Stimulated activated CD4-positive, alpha-beta T cell treated with anti-CD3 and anti-CD28 coated beads, Interleukin-2, amount 100 ng/mL, for 24 hours (primary cell): Measurements from ENCODE around the gene ABHD12.
"Not testable (repeated sequence)": the region's sequence is repeated elsewhere in the genome, so short reads cannot be mapped to it uniquely, and the experiment has no call there.

Source experiments
- DNase-seq, 2 donors: peaks; one replicate each; pipeline ENCODE4 v3.0.0-alpha.2; 2020

Gene ABHD12

DNA sequence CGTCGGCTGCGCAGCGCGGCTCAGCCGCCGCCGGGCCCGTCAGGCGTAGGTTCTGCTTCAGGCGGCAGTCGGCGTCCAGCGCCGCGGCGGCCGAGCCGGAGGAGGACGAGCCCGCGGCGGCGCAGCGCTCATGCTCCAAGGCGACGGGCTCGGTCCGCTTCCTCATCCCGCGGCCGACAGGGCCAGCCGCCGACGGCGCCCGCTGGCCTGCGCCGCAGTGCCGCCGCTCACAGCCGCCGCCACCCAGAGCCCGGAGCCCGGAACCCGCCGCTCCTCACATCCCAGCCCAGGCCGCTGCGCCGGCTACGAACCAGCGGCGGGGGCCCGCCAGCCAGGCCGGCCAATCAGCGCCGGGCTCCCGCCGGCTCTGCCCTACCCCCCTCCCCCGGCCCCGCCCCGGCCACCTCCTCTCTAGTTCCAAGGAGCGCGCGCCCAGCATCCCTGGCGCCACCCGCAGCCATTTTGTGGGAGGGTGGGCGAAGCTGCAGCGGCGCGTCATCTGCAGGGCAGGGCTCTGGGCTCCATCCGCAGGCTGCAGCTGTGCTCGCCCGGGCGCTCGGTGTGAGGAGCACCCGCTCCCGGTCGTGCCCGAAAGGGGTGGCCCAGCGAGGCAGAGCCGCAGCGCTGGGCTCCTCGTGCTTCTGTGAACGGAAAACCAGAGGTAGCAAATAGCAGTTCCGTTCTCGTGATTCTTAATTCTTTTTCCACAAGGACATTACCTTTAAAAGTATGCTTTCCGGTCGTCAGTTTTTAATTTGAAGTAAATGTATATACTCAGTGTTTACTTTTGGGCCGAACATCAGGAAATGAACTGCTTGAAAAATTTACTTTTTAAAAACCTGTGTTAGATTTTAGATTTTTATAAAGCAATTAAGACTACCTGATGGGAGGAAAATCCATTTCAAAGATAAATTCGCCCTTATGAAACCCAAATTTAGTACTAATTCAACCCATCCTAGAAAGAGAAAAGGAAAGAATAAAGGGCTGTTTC lies at the start of gene ABHD12:
Gene ABHD12, minus strand, starts transcription at position 298 of the 991 bp plus-strand sequence. Its CDS starts 132 bp downstream, at position 166.
- peak; percentile 94 for DNase-seq

GRCh38 chr20:25439328-25439727 lies 48.7 kb upstream of the ABHD12 start:
- no peak for DNase-seq

DNA sequence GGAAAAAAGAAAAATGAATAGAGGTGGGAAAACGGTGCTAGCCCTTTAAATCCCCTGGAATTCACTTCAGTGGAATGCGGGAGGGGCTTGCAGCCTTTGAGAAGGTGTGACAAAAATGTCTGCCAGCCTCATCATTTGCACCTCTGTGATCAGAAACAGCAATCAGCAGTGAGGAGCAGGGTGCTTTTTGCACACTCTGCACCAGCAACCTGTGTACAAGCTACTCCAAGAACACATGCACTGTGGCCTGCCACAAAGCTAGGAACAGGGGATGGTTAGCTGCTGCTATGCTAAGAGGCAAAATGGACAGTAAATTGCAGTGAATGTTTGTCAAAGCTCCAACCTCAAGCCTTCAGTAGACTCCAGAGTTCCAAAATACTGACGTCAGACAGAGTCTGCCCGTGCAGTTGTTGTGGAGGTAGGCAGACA lies 46.5 kb upstream of the ABHD12 start:
- no peak for DNase-seq

GRCh38 chr20:25424536-25424935 lies 33.9 kb upstream of the ABHD12 start:
- no peak for DNase-seq

GRCh38 chr20:25422032-25422431 lies 31.4 kb upstream of the ABHD12 start:
- no peak for DNase-seq

DNA sequence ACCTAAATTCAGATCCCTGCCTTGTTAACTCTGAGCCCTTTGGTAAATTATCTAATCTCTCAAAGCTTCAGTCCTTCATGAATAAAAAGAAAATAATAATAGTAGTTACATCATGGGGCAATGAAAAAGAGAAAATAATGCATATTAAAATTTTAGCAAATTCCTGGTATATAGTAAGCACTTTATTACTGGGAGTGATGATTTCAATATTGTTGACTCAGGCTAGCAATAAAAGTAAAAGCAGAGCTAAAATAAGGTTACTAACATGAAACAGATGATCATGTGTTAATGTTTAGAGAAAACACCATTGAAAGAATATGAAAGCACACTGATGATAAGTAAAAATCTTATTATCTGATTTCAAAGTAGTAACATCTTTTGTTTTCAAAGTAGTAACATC lies 30.5 kb upstream of the ABHD12 start:
- DNase-seq, result no peak

- no peak for DNase-seq
Measured at GRCh38 chr20:25418776-25419175, 28.1 kb upstream of the ABHD12 start.

- DNase-seq, result no peak
Measured at GRCh38 chr20:25408890-25409289, 18.3 kb upstream of the ABHD12 start.

DNA sequence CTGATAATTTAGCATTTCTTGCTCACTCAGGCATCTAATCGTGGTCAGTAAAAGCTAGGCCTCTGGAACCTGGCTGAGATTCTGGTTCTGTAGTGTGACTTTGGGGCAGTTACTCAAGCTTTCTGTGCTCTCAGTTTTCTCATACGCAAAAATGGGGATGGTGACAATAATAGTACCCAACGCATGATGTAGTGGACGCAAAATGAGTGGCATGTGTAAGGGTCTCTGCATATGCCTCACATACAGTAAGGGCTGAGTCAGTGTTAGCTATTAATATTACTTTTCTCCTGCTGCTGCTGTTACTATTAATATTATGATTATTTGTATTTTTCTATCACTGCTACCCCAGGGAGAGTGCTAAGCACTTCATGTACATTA lies 17.5 kb upstream of the ABHD12 start:
- no peak for DNase-seq

DNA sequence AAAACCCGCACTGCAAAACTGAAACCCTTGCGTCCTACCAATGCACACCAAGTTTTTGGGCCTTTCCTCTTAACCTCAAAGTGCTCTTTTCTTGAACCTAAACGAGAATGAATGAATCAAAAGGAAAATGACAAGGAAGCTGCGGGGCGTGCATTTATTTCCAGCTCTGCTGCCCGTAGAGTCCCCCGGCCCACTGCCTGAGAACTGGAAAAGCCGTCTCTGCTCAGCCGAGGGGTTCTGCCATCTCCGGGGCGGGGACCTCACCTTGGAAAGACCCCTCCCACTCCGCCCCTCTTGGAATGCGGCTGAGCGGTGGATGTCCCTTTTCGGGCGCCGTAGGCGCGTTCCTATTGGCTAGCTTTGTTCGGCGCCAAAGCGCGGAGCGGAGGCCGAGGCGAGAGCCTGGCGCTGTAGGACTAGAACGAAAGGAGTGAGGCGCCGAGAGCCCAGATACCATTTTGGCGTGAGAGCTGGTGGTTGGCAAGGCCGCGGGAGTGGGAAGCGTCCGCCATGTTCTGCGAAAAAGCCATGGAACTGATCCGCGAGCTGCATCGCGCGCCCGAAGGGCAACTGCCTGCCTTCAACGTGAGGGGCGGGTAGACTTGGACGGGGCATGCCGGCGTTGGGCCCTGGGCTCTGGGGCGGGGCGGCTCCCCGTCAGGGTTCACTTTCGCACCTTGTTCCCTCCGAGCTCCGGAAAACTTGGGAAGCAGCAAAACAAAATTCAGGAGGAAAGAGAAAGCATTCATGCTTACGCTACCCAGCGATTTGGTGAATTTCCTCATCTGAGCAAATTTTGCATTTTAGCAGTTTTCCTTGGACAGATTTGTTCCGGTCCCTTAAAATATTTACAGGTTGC lies 16.9 kb upstream of the ABHD12 start, which contains the start of gene GINS1:
Gene GINS1, plus strand, starts transcription at position 363 of the 859 bp plus-strand sequence. Its CDS starts 148 bp downstream, at position 511.
- DNase-seq, result peak; percentile 85 to 91

DNA sequence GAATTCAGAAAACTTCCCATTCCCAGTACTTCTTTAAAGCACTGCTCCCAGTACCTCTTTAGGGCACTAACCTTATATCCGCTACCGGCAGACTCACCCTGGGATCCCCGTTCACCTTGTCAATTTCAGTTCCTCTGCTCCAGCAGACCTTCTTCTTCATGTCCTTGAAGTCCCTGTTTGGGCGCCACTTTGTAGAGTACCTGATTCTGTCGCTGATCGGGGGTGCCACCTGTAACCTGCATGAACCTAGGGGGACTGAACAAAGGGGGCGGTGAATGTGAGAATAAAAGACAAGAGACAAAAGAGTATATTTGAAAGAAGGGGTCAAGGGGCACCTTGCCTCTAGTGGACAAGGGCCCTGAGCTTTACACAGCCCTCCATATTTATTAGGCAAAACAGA lies 11.9 kb upstream of the ABHD12 start:
- no peak for DNase-seq

DNA sequence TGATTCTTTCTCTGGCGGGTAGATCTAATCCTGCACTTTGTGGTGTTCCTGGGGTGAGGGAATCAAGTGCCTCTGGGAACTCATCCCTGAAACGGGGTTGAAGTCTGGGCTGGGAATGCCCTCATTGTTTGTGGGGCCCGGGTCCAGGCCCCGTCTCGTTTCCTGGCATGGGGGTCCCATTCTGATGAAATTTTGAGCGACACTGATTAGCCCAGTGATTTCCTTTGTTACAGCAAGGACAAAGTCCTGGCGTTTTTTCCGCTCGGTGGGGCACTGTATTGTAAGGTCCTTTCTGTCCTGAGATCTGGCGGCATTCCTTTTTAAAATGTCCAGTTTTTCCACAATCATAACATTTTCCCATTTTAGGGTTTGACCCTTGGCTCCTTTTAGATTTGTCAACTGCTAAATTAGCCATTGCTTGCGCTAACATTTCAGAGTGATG lies 9.7 kb upstream of the ABHD12 start:
- DNase-seq, result not testable (repeated sequence)

- no peak for DNase-seq
Measured at GRCh38 chr20:25399037-25399430, 8.4 kb upstream of the ABHD12 start.

GRCh38 chr20:25398376-25399036 lies 7.9 kb upstream of the ABHD12 start:
- no peak for DNase-seq

DNA sequence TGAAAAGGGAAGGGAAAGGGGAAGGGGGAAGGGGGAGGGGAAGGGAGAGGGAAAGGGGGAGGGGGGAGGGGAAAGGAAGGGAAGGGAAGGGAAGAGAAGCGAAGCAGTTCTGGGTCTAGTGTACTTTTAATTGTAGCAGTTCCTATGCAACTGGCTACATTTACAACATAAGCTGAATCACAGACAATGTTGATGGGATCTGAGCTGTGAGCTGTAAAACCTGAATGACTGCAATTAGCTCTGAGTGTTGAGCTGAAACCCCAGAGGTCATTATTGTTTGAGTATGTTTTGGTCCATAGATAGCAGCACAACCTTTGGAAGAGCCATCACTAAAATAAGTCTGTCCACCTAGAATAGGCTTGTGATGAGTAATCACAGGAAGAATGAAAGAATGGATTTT lies 7.2 kb upstream of the ABHD12 start:
- no peak for DNase-seq

DNA sequence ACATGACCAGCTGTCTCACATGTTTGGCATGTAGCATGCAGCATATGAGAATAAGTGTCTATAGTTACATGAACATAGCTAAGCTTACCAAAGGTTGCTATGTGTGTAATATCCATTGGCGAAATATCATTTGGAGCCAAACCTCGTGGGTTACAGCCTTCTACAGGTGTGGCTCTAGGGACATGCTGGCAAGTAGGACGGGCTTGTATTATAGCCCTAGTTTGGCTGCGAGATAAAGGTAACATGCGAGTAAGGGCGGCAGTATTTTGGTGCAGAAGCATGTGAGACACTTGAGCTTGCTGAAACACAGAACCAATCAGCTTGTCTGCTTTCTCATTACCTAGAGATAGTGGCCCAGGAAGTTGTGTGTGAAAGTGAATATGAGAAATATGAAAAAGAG lies 6.5 kb upstream of the ABHD12 start:
- no peak for DNase-seq

DNA sequence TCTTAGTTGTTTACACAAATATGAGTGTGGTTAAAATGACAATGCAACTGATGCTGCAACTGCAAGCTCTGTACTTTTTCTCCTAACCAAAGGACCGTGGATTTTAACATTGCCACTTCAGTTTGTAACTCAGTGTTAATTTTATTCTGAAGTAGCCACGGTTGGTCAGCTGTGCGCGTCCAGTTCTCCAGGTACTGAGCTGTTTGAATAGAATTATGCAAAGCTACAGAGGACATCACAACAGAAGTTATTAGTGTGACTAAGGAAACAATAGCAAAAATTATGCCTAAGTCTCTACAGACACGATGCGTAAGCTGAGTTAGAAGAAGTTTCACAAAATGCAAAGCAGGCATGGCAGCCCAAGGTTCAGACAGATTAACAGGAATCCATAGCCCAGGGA lies 4.4 kb upstream of the ABHD12 start:
- no peak for DNase-seq

DNA sequence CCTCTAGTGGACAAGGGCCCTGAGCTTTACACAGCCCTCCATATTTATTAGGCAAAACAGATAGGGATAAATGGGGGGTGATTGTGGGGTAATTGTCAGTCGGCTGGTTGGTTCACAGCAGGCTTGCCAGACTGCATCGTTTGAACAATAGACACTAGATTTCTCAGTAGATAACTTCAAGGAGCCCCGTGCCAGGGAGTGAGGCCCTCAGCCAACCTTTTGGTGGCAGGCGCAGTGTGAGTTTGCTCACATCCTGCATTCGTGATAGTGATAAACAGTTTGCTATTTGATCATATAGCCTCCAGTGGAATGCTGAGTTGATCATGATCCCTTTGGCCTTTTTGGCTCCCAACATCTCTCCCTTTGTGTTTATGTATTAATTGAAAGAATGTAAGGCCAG lies 3.6 kb upstream of the ABHD12 start:
- DNase-seq, result no peak

GRCh38 chr20:25389858-25390537 lies 637 bp downstream of the ABHD12 start:
- DNase-seq, result peak; percentile 31 to 39

DNA sequence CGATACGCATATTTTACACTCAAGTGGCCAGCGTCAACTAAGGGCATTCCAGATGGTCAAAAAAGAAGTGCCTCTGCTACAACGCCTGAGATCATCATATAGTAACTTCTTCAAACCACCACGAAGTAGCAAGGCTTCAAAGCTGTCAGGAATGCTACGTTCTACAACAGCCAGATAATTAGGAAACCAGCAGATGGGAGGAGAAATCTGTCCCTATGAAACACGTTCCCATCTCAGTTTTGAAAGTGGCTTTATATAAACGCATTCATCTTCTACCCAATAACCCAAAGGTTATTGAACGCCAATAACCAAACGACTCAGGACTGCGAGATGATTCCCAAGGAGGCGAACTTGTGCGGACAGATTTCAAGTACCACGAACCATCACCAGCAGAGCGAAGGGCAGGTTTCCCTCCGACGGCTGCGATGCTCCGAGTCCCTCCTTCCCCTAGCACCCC lies 1.2 kb downstream of the ABHD12 start:
- DNase-seq, result no peak

- DNase-seq, result no peak
Measured at GRCh38 chr20:25382704-25383370, 7.8 kb downstream of the ABHD12 start.
